ENCODE data around the gene OR13G1.
"Not testable (repeated sequence)": the region's sequence is repeated elsewhere in the genome, so short reads cannot be mapped to it uniquely, and the experiment has no call there.

Gene OR13G1, protein sequence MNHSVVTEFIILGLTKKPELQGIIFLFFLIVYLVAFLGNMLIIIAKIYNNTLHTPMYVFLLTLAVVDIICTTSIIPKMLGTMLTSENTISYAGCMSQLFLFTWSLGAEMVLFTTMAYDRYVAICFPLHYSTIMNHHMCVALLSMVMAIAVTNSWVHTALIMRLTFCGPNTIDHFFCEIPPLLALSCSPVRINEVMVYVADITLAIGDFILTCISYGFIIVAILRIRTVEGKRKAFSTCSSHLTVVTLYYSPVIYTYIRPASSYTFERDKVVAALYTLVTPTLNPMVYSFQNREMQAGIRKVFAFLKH

DNA sequence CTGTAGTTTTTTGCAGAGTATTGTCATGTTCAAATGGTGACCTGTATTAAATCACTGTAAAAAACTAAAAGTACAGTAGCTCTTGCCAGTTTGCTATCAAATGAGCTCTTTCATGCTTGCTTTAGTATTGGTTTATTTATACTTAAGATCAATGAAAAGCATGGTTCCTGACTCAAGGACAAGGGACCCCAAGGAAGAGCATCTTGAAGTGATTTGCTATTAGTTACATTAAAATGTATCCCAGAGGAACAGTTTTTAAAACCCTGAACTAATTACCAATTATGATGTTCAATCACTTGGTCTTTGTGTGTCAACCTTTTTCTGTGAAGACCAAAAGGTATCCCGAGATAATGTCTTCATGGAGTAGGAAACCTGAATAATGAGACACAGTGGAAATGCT lies at the start of gene OR13G1:
Gene OR13G1, minus strand, starts transcription at position 101 of the 400 bp plus-strand sequence. CDS start 6,698 bp downstream, outside the sequence.
- Histone ChIP-seq H3K9me3 (no peaks in the 10 kb centered on the region), H3K4me1 (ENCODE audit: control insufficient read depth in 1 of 2, insufficient read depth in 1 of 2, low read depth in 1 of 2, low read length in 1 of 2) (no peaks in the 10 kb centered on the region), H3K27me3 (no peaks in the 10 kb centered on the region), H3K36me3 (no peaks in the 10 kb centered on the region), H3K4me3 (ENCODE audit: low read depth in 1 of 2, low read length in 1 of 2) (no peak within 1 kb of the TSS), H3K27ac (no peak within 1 kb of the TSS)
- TF ChIP-seq, protein P1, sequence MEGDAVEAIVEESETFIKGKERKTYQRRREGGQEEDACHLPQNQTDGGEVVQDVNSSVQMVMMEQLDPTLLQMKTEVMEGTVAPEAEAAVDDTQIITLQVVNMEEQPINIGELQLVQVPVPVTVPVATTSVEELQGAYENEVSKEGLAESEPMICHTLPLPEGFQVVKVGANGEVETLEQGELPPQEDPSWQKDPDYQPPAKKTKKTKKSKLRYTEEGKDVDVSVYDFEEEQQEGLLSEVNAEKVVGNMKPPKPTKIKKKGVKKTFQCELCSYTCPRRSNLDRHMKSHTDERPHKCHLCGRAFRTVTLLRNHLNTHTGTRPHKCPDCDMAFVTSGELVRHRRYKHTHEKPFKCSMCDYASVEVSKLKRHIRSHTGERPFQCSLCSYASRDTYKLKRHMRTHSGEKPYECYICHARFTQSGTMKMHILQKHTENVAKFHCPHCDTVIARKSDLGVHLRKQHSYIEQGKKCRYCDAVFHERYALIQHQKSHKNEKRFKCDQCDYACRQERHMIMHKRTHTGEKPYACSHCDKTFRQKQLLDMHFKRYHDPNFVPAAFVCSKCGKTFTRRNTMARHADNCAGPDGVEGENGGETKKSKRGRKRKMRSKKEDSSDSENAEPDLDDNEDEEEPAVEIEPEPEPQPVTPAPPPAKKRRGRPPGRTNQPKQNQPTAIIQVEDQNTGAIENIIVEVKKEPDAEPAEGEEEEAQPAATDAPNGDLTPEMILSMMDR (IDR thresholded peaks at IDR 0.05), result no peak

DNA sequence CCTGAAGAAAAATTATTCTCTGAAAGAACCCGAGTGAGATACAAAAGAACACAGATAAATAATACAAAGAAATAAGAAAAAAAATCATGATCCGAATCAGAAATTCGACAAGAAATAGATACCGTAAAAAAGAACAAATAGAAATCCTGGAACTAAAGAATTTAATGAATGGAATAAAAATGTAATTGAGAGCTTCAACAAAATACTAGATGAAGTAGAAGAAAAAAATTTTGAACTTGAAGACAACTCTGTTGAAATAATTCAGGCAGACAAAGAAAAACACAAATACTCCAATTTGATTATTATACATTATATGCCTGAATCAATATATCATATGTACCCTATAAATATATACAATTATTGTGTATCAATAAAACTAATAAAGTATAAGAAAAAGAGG lies 41.7 kb upstream of the OR13G1 start:
- Histone ChIP-seq H3K27ac (no peak overlapping the region), H3K4me1 (ENCODE audit: control insufficient read depth in 1 of 2, insufficient read depth in 1 of 2, low read depth in 1 of 2, low read length in 1 of 2) (no peaks in the 10 kb centered on the region), H3K27me3 (no peaks in the 10 kb centered on the region), H3K9me3 (peaks cover 4% of the 10 kb centered on the region), H3K36me3 (no peaks in the 10 kb centered on the region), H3K4me3 (ENCODE audit: low read depth in 1 of 2, low read length in 1 of 2) (no peak overlapping the region)
- TF ChIP-seq, protein P1 (IDR thresholded peaks at IDR 0.05), result no peak

DNA sequence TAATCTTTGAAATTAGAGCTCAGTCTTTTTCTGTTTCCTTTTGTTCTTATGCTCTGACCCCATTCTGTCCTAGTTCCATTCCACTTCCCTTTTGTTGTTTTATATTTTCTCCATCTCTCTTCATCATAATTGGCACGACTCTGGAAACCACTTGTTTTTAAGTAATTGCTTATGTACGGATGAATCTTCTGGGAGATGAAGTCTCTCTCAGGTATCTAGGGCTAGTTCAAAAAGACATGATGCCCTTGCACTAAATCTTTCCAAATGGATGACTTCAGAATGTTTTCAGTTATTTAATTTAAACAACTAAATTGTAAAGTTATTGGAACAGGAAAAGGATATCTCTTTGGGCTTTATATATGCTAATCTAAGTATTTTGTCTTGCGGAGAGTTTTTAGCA lies 37.0 kb upstream of the OR13G1 start, which contains the start of gene OR6F1:
Gene OR6F1, minus strand, starts transcription at position 101 of the 400 bp plus-strand sequence. CDS start 3,891 bp downstream, outside the sequence.
- Histone ChIP-seq H3K4me1 (ENCODE audit: control insufficient read depth in 1 of 2, insufficient read depth in 1 of 2, low read depth in 1 of 2, low read length in 1 of 2) (no peaks in the 10 kb centered on the region), H3K27ac (no peak within 1 kb of the TSS), H3K36me3 (no peaks in the 10 kb centered on the region), H3K27me3 (no peaks in the 10 kb centered on the region), H3K9me3 (peaks cover 4% of the 10 kb centered on the region), H3K4me3 (ENCODE audit: low read depth in 1 of 2, low read length in 1 of 2) (no peak within 1 kb of the TSS)
- TF ChIP-seq, protein P1 (IDR thresholded peaks at IDR 0.05), result no peak

DNA sequence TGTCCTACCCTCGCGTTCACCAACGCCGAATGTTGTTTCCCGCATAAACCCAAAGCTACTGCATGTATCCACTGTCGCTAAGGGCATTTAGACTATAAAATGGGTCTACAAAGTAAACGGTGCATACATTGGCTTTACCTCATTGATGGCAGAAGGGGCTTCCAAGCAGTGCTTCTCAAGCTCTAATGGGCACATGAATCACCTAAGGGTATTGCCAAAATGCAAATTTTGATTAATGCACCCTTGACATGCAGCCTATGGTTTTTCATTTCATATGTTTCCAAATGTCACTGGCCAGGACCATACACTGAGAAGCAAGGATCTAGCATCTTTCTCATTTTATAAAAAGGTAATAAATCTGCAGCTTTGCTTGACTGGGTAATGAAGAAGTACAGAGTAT lies 34.2 kb upstream of the OR13G1 start:
- H3K27ac ChIP-seq, result no peak overlapping the region
- TF ChIP-seq, protein P1 (IDR thresholded peaks at IDR 0.05), result no peak
- no peaks in the 10 kb centered on the region for H3K36me3 ChIP-seq
- H3K4me1 ChIP-seq (ENCODE audit: control insufficient read depth in 1 of 2, insufficient read depth in 1 of 2, low read depth in 1 of 2, low read length in 1 of 2), result no peaks in the 10 kb centered on the region
- no peaks in the 10 kb centered on the region for H3K9me3 ChIP-seq
- no peaks in the 10 kb centered on the region for H3K27me3 ChIP-seq
- H3K4me3 ChIP-seq (ENCODE audit: low read depth in 1 of 2, low read length in 1 of 2), result no peak overlapping the region

DNA sequence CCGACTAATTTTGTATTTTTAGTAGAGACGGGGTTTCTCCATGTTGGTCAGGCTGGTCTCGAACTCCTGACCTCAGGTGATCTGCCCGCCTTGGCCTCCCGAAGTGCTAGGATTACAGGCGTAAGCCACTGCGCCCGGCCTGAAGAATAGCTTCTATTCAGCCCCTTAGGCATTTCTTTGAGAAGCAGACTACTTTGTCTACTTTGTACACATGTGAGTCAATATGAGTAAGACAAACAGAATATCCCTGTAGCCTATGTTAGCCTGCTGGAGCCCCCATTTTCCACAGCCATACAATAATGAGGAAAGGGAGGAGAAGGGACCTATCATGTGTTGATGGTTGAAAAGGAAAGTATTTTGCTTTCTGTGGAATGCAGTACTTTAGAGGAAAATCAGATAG lies 31.1 kb upstream of the OR13G1 start:
- H3K4me1 ChIP-seq (ENCODE audit: control insufficient read depth in 1 of 2, insufficient read depth in 1 of 2, low read depth in 1 of 2, low read length in 1 of 2); H3K4me3 ChIP-seq (ENCODE audit: low read depth in 1 of 2, low read length in 1 of 2); H3K36me3 ChIP-seq; H3K27me3 ChIP-seq; H3K9me3 ChIP-seq; H3K27ac ChIP-seq: not testable (repeated sequence)

DNA sequence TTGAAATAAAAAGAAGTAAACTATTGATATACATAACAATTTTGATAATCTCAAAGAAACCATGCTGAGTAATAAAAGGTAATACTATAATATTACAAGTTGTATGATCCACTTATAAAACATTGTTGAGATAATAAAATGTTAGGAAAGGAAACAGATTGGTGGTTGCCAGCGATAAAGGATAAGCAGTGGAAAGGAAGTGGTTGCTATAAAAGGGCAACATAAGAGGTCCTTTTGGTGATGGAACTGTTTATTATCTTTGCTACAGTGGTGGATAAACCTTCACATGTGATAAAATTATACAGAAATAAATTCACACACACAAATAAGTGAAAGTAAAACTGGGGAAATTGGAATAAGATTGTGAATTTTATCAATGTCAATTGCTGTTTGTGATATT lies 21.8 kb upstream of the OR13G1 start:
- H3K9me3 ChIP-seq, result no peaks in the 10 kb centered on the region
- TF ChIP-seq, protein P1 (IDR thresholded peaks at IDR 0.05), result no peak
- H3K4me3 ChIP-seq (ENCODE audit: low read depth in 1 of 2, low read length in 1 of 2), result no peak overlapping the region
- no peak overlapping the region for H3K27ac ChIP-seq
- H3K27me3 ChIP-seq, result no peaks in the 10 kb centered on the region
- no peaks in the 10 kb centered on the region for H3K4me1 ChIP-seq (ENCODE audit: control insufficient read depth in 1 of 2, insufficient read depth in 1 of 2, low read depth in 1 of 2, low read length in 1 of 2)
- H3K36me3 ChIP-seq, result no peaks in the 10 kb centered on the region

Data from neutrophil (primary cell).